GM21786 (cell line): ENCODE data around the gene POTEG.
"Not testable (repeated sequence)": the region's sequence is repeated elsewhere in the genome, so short reads cannot be mapped to it uniquely, and the experiment has no call there.

Source experiments
- ATAC-seq: cut with Tn5 transposase; IDR thresholded peaks from one replicate; pipeline ENCODE4 v1.9.1; 2021; ENCODE audit not compliant: unreplicated experiment

Gene POTEG

GRCh38 chr14:19374451-19374903, 59.7 kb downstream of the POTEG start:
- not testable (repeated sequence) for ATAC-seq

GRCh38 chr14:19372813-19373500, 61.2 kb downstream of the POTEG start:
- not testable (repeated sequence) for ATAC-seq

DNA sequence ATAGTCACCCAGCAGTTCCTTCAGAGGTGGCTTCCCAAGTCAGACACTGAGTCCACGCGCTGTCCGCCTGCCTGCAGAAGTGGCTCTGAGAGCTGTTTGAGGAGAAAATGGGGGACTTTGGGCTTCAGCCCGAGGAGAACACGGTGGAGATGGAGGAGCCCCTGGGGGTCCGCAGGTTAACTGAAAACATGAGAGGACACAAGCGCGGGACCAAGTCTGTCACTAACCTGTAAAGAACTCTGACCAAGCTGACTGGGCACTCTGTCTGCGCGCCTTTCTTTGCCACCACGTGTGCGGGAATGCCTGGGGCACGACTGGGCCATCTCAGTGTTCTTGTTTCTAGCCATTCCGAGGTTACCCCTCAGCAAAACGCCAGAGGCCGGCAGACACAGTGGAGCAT, 62.4 kb downstream of the POTEG start:
- not testable (repeated sequence) for ATAC-seq

- not testable (repeated sequence) for ATAC-seq
Observed at GRCh38 chr14:19362803-19363202, 71.3 kb downstream of the POTEG start.

DNA sequence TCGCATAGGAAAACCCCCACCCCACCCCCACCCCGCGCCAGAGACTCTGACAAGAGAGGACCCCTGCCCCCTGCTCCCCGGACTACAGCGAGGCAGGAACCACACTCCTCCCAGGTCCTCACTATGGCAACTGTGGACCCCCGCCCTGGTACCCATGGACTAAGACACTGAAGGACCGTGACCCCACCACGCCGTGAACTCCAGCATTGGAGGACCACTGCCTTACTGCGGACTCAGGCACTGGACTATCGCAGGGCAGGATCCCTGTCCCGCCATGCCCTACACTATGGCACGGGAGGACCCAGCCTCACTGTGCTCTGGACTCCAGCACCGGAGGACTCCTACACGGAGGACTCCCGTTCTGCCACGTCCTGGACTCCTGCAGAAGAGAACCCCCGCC, 71.8 kb downstream of the POTEG start:
- not testable (repeated sequence) for ATAC-seq

DNA sequence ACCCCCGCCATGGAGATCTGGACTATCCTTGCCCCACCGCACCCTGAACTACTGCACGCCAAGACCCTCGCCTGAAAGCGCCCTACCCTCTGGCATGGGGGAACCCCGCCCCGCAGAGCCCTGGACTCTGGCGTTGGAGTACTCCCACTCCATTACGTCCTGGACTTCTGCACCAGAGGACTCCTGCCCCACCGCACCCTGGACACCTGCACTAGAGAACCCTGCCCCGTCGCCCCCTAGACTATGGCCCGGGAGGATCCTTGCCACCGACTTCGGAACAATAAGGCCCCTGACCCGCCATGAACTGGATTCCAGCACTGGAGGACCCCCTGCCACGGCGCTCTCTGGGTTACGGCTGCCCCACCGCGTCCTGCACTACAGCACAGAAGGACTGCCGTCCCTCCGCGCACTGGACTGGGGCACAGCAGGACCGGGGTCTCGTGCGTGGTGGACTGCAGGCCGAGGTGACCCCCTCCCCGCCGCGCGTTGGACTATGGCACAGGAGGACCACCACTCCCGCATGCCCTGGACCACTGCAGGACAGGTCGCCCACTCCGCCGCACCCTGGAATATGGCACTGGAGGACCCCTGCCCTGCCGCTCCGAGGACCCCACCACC, 72.4 kb downstream of the POTEG start:
- not testable (repeated sequence) for ATAC-seq

DNA sequence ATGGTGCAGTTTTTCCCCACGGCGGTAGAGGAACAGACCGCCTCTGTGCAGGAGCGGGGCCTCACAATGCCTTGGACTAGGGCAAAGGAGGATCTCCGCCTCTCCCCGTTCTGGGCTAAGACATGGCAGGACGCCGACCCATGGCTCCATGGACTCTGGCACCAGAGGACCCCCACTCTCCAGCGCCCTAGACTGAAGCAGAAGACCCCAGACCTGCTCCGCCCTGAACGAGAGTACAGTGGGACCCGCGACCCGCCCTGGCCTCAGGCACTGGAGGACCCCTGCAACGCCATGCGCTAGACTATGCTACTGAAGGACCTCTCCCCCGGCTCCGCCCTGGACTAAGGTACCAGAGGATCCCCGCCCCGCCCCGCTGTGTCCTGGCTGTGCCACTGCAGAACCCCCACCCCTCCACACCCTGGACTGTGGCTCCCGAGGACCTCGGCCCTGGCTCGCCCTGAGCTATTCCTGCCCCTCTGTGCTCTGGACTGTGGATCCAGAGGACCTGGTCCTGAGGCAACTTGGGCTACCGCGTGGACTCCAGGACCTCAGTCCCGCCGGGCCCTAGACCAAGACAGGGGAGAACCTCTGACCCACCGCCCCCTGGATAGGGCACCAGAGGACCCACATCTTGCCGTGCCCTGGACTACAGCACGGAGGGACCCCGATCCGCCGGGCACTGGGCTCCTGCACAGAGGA, 73.1 kb downstream of the POTEG start:
- ATAC-seq: not testable (repeated sequence)
